Hepatocyte (in vitro differentiated cells): ENCODE results near the gene PLCL1.

ENCODE experiments used
- EZH2 ChIP-seq: fragments of 200-600 bp; sonication (generic); IDR thresholded peaks from 2 replicates; pipeline ENCODE4 v1.6.1; 2016; ENCODE audit warnings: antibody characterized with exemption, mild to moderate bottlenecking, borderline replicate concordance
- EZH2phosphoT487 ChIP-seq: fragments of 200-600 bp; sonication (generic); IDR thresholded peaks from one replicate; pipeline ENCODE4 v1.6.1; 2018; ENCODE audit warnings: antibody characterized with exemption, mild to moderate bottlenecking, low read depth, moderate library complexity; ENCODE audit not compliant: unreplicated experiment, severe bottlenecking
- TF ChIP-seq, protein P1 (sequence below): fragments of 200-600 bp; sonication (generic); IDR thresholded peaks from 2 replicates; pipeline ENCODE4 v1.5.1; 2016; ENCODE audit warnings: antibody characterized with exemption, mild to moderate bottlenecking; ENCODE audit not compliant: poor library complexity

DNA sequence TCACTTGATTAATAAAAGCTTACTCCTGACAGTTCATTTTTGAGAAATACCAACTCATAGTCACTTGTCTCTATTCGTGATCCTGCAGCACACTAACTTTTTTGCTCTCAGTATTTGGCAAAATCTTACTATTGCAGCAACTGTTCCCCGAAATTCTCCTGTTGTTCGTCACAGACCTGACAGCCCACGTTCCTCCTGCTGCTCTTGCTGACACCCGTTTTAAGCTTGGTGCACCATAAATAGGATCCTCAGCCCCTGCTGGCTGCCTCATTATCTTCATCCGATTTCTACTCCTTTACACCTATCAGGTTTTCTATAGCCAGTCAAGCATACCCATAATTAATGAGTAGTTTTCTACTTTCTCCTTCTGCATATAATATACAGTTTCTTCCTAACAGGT, 368.8 kb downstream of the PLCL1 start:
- TF ChIP-seq, protein P1, sequence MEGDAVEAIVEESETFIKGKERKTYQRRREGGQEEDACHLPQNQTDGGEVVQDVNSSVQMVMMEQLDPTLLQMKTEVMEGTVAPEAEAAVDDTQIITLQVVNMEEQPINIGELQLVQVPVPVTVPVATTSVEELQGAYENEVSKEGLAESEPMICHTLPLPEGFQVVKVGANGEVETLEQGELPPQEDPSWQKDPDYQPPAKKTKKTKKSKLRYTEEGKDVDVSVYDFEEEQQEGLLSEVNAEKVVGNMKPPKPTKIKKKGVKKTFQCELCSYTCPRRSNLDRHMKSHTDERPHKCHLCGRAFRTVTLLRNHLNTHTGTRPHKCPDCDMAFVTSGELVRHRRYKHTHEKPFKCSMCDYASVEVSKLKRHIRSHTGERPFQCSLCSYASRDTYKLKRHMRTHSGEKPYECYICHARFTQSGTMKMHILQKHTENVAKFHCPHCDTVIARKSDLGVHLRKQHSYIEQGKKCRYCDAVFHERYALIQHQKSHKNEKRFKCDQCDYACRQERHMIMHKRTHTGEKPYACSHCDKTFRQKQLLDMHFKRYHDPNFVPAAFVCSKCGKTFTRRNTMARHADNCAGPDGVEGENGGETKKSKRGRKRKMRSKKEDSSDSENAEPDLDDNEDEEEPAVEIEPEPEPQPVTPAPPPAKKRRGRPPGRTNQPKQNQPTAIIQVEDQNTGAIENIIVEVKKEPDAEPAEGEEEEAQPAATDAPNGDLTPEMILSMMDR = no peak
- TF ChIP-seq EZH2phosphoT487 = no peak
- TF ChIP-seq EZH2 = no peak
